Activated naive CD4-positive, alpha-beta T cell treated with anti-CD3 and anti-CD28 coated beads, Interleukin-2, amount 50 U/mL, for 24 hours (primary cell): ENCODE data around the gene EHMT1.
"Not testable (repeated sequence)": the region's sequence is repeated elsewhere in the genome, so short reads cannot be mapped to it uniquely, and the experiment has no call there.

Experiments used
- H3K27ac Mint-ChIP-seq: one replicate; pipeline ENCODE4 v1.8.0; 2021; ENCODE audit warnings: mild to moderate bottlenecking, mixed read lengths
- H3K27me3 Mint-ChIP-seq: one replicate; pipeline ENCODE4 v1.8.0; 2021; ENCODE audit warnings: mixed read lengths
- H3K36me3 Mint-ChIP-seq: one replicate; pipeline ENCODE4 v1.8.0; 2021; ENCODE audit warnings: mixed read lengths
- H3K4me1 Mint-ChIP-seq: one replicate; pipeline ENCODE4 v1.8.0; 2021; ENCODE audit warnings: mixed read lengths
- H3K4me3 Mint-ChIP-seq: one replicate; pipeline ENCODE4 v1.8.0; 2021; ENCODE audit warnings: mild to moderate bottlenecking, mixed read lengths
- H3K9me3 Mint-ChIP-seq: one replicate; pipeline ENCODE4 v1.8.0; 2021; ENCODE audit warnings: mixed read lengths

Gene EHMT1

GRCh38 chr9:137621131-137621757 is 2.4 kb downstream of the EHMT1 start:
- no peaks in the 10 kb centered on the region for H3K27me3 Mint-ChIP-seq
- H3K4me3 Mint-ChIP-seq = peak overlapping the region; percentile 90
- H3K9me3 Mint-ChIP-seq = no peaks in the 10 kb centered on the region
- peaks cover 3% of the 10 kb centered on the region for H3K36me3 Mint-ChIP-seq
- no peak overlapping the region for H3K27ac Mint-ChIP-seq
- peaks cover 57% of the 10 kb centered on the region for H3K4me1 Mint-ChIP-seq

- H3K9me3 Mint-ChIP-seq, H3K36me3 Mint-ChIP-seq, H3K27me3 Mint-ChIP-seq: not testable (repeated sequence)
- H3K27ac Mint-ChIP-seq = peak overlapping the region; percentile 23
- peaks cover 60% of the 10 kb centered on the region for H3K4me1 Mint-ChIP-seq
- peak overlapping the region; percentile 47 for H3K4me3 Mint-ChIP-seq
Measured at GRCh38 chr9:137622211-137622610, 3.4 kb downstream of the EHMT1 start.

- Mint-ChIP-seq H3K27ac (peak overlapping the region; percentile 96), H3K9me3 (no peaks in the 10 kb centered on the region), H3K27me3 (no peaks in the 10 kb centered on the region), H3K36me3 (peaks cover 3% of the 10 kb centered on the region), H3K4me1 (peaks cover 68% of the 10 kb centered on the region), H3K4me3 (peak overlapping the region; percentile 9)
Measured at GRCh38 chr9:137626464-137626863, 7.7 kb downstream of the EHMT1 start.

GRCh38 chr9:137627406-137627805 is 8.6 kb downstream of the EHMT1 start:
- not testable (repeated sequence) for H3K36me3 Mint-ChIP-seq, H3K9me3 Mint-ChIP-seq, H3K27me3 Mint-ChIP-seq, H3K4me3 Mint-ChIP-seq, H3K27ac Mint-ChIP-seq
- H3K4me1 Mint-ChIP-seq = peaks cover 71% of the 10 kb centered on the region

GRCh38 chr9:137630126-137630525 is 11.3 kb downstream of the EHMT1 start:
- H3K4me3 Mint-ChIP-seq = peak overlapping the region; percentile 65

GRCh38 chr9:137630679-137631078 is 11.9 kb downstream of the EHMT1 start:
- Mint-ChIP-seq H3K4me1 (peaks cover 74% of the 10 kb centered on the region), H3K9me3 (no peaks in the 10 kb centered on the region), H3K27ac (peak overlapping the region; percentile 48), H3K27me3 (no peaks in the 10 kb centered on the region), H3K4me3 (peak overlapping the region; percentile 19), H3K36me3 (peaks cover 3% of the 10 kb centered on the region)

More at GRCh38 chr9:137630126-137630525, 11.3 kb downstream of the EHMT1 start:
- Mint-ChIP-seq H3K27me3 (no peaks in the 10 kb centered on the region), H3K9me3 (no peaks in the 10 kb centered on the region), H3K27ac (peak overlapping the region; percentile 57), H3K4me1 (peaks cover 79% of the 10 kb centered on the region), H3K36me3 (peaks cover 3% of the 10 kb centered on the region)

- Mint-ChIP-seq H3K27ac (no peak overlapping the region), H3K4me1 (peaks cover 75% of the 10 kb centered on the region), H3K4me3 (no peak overlapping the region), H3K27me3 (no peaks in the 10 kb centered on the region), H3K9me3 (no peaks in the 10 kb centered on the region), H3K36me3 (peaks cover 2% of the 10 kb centered on the region)
Measured at GRCh38 chr9:137631345-137632229, 12.8 kb downstream of the EHMT1 start.

- H3K9me3 Mint-ChIP-seq = no peaks in the 10 kb centered on the region
- H3K27ac Mint-ChIP-seq = peak overlapping the region; percentile 68
- peaks cover 2% of the 10 kb centered on the region for H3K36me3 Mint-ChIP-seq
- H3K4me3 Mint-ChIP-seq = no peak overlapping the region
- H3K27me3 Mint-ChIP-seq = no peaks in the 10 kb centered on the region
- H3K4me1 Mint-ChIP-seq = peaks cover 79% of the 10 kb centered on the region
Measured at GRCh38 chr9:137632230-137633161, 13.7 kb downstream of the EHMT1 start.

- Mint-ChIP-seq H3K27ac (no peak overlapping the region), H3K27me3 (no peaks in the 10 kb centered on the region), H3K4me3 (no peak overlapping the region)
Measured at GRCh38 chr9:137634016-137634415, 15.2 kb downstream of the EHMT1 start.

GRCh38 chr9:137638680-137639079 is 19.9 kb downstream of the EHMT1 start:
- Mint-ChIP-seq H3K27me3 (no peaks in the 10 kb centered on the region), H3K4me1 (peaks cover 65% of the 10 kb centered on the region), H3K27ac (peak overlapping the region; percentile 97), H3K9me3 (no peaks in the 10 kb centered on the region), H3K36me3 (peaks cover 11% of the 10 kb centered on the region), H3K4me3 (peak overlapping the region; percentile 89)

More at GRCh38 chr9:137634016-137634415, 15.2 kb downstream of the EHMT1 start:
- Mint-ChIP-seq H3K36me3 (no peaks in the 10 kb centered on the region), H3K9me3 (no peaks in the 10 kb centered on the region), H3K4me1 (peaks cover 77% of the 10 kb centered on the region)

GRCh38 chr9:137639303-137640051 is 20.7 kb downstream of the EHMT1 start:
- peak overlapping the region; percentile 89 for H3K4me3 Mint-ChIP-seq
- peaks cover 61% of the 10 kb centered on the region for H3K4me1 Mint-ChIP-seq
- H3K27me3 Mint-ChIP-seq = no peaks in the 10 kb centered on the region
- H3K9me3 Mint-ChIP-seq = no peaks in the 10 kb centered on the region
- peak overlapping the region; percentile 97 for H3K27ac Mint-ChIP-seq
- H3K36me3 Mint-ChIP-seq = peaks cover 11% of the 10 kb centered on the region

GRCh38 chr9:137640862-137641261 is 22.1 kb downstream of the EHMT1 start:
- peaks cover 68% of the 10 kb centered on the region for H3K4me1 Mint-ChIP-seq
- peaks cover 11% of the 10 kb centered on the region for H3K36me3 Mint-ChIP-seq
- H3K9me3 Mint-ChIP-seq = no peaks in the 10 kb centered on the region
- no peaks in the 10 kb centered on the region for H3K27me3 Mint-ChIP-seq
- peak overlapping the region; percentile 30 for H3K4me3 Mint-ChIP-seq
- peak overlapping the region; percentile 79 for H3K27ac Mint-ChIP-seq

- no peaks in the 10 kb centered on the region for H3K9me3 Mint-ChIP-seq
- H3K4me1 Mint-ChIP-seq = peaks cover 68% of the 10 kb centered on the region
- H3K27ac Mint-ChIP-seq = peak overlapping the region; percentile 42
- peaks cover 14% of the 10 kb centered on the region for H3K36me3 Mint-ChIP-seq
- no peaks in the 10 kb centered on the region for H3K27me3 Mint-ChIP-seq
- no peak overlapping the region for H3K4me3 Mint-ChIP-seq
Measured at GRCh38 chr9:137642118-137642601, 23.4 kb downstream of the EHMT1 start.

- Mint-ChIP-seq H3K4me1 (peaks cover 71% of the 10 kb centered on the region), H3K36me3 (peaks cover 16% of the 10 kb centered on the region), H3K27ac (peak overlapping the region; percentile 4), H3K9me3 (no peaks in the 10 kb centered on the region), H3K27me3 (no peaks in the 10 kb centered on the region), H3K4me3 (no peak overlapping the region)
Measured at GRCh38 chr9:137642892-137643291, 24.1 kb downstream of the EHMT1 start.
